Activated T-cell treated with anti-CD3 and anti-CD28 coated beads, Interleukin-2, amount 50 U/mL, for 72 hours (primary cell): ENCODE data around the gene KPNA4. TPM values are rescaled to one million over a fixed set of nuclear protein-coding genes. Genes with fewer than 3 reads are reported as not detected.
A peak's percentile ranks its signal among the peaks of the same experiment; 100 is the strongest.
"Not testable (repeated sequence)": the region's sequence is repeated elsewhere in the genome, so short reads cannot be mapped to it uniquely, and the experiment has no call there.

ENCODE experiments used
- ATAC-seq, 2 donors: fragments of 150-1000 bp; cut with Tn5 transposase; replicated peaks in 1 of 2; 2 replicates each; pipeline ENCODE4 v1.10.0; 2021; ENCODE audit warnings: moderate library complexity in 2 of 2, mild to moderate bottlenecking in 1 of 2
- DNase-seq, 2 donors: peaks; one replicate each; pipeline ENCODE4 v3.0.0; 2021 to 2022; ENCODE audit warnings: mixed read lengths in 1 of 2
- H3K27ac Mint-ChIP-seq: one replicate; pipeline ENCODE4 v1.8.0; 2022; ENCODE audit warnings: mild to moderate bottlenecking, moderate library complexity, mixed read lengths
- H3K27me3 Mint-ChIP-seq: one replicate; pipeline ENCODE4 v1.8.0; 2022; ENCODE audit warnings: low read depth, mixed read lengths
- H3K36me3 Mint-ChIP-seq, 2 donors: one replicate each; pipeline ENCODE4 v1.8.0; 2022; ENCODE audit warnings: mixed read lengths in 2 of 2, mild to moderate bottlenecking in 1 of 2; ENCODE audit not compliant: insufficient read depth in 2 of 2
- H3K4me1 Mint-ChIP-seq: one replicate; pipeline ENCODE4 v1.8.0; 2022; ENCODE audit warnings: low read depth, mixed read lengths
- H3K4me3 Mint-ChIP-seq, 2 donors: one replicate each; pipeline ENCODE4 v1.8.0; 2022; ENCODE audit warnings: mild to moderate bottlenecking in 2 of 2, mixed read lengths in 2 of 2, moderate library complexity in 2 of 2
- H3K9me3 Mint-ChIP-seq, 2 donors: one replicate each; pipeline ENCODE4 v1.8.0; 2022; ENCODE audit warnings: mixed read lengths in 2 of 2
- total RNA-seq, 2 donors: library from RNA; stranded (reverse); gene quantifications; one replicate each; pipeline ENCODE4 v1.2.3, GENCODE V29; 2022

The KPNA4 gene
- total RNA-seq, 2 donors from 2014 or later: 64.8 to 78.0 TPM

- no peak overlapping the region for H3K27ac Mint-ChIP-seq
- DNase-seq (no peak), ATAC-seq (no peak)
- peaks cover 2 to 9% of the 10 kb centered on the region in 2 donors for H3K9me3 Mint-ChIP-seq
- H3K4me3 Mint-ChIP-seq: no peak overlapping the region
- H3K36me3 Mint-ChIP-seq: peaks cover 3 to 4% of the 10 kb centered on the region in 2 donors
- peaks cover 44% of the 10 kb centered on the region for H3K27me3 Mint-ChIP-seq
- H3K4me1 Mint-ChIP-seq: no peaks in the 10 kb centered on the region
These were observed 21.3 kb upstream of the KPNA4 start for GRCh38 chr3:160586679-160587078.

- no peaks in the 10 kb centered on the region for H3K4me1 Mint-ChIP-seq
- ATAC-seq (no peak), DNase-seq (no peak)
- H3K9me3 Mint-ChIP-seq: peaks cover 7 to 10% of the 10 kb centered on the region in 2 donors
- no peak overlapping the region for H3K27ac Mint-ChIP-seq
- H3K36me3 Mint-ChIP-seq: peaks cover 5 to 11% of the 10 kb centered on the region in 2 donors
- H3K4me3 Mint-ChIP-seq: no peak overlapping the region
- H3K27me3 Mint-ChIP-seq: peaks cover 46% of the 10 kb centered on the region
These were observed 18.1 kb upstream of the KPNA4 start for GRCh38 chr3:160583451-160583850.

DNA sequence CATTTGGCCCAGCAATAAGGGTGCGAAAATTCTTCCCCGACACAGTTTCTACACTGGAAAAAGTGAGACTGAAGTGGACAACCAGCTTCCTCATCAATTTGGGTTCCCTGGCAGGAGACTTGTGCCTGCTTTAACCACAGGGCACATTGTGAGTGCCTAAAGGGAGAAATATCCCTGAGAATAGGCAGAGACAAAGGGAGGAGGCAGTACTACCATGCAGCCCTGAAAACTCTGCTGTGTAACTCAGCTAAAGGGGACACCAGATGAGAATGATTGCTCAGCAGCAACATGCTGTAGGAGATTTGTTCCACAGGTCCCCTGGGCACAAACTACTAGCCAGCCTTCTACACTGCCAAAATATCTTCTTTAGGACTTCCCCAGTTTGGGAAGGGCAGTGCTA lies 15.6 kb upstream of the KPNA4 start:
- Mint-ChIP-seq H3K36me3 (peaks cover 5 to 11% of the 10 kb centered on the region in 2 donors), H3K4me1 (no peaks in the 10 kb centered on the region)
- ATAC-seq: no peak

DNA sequence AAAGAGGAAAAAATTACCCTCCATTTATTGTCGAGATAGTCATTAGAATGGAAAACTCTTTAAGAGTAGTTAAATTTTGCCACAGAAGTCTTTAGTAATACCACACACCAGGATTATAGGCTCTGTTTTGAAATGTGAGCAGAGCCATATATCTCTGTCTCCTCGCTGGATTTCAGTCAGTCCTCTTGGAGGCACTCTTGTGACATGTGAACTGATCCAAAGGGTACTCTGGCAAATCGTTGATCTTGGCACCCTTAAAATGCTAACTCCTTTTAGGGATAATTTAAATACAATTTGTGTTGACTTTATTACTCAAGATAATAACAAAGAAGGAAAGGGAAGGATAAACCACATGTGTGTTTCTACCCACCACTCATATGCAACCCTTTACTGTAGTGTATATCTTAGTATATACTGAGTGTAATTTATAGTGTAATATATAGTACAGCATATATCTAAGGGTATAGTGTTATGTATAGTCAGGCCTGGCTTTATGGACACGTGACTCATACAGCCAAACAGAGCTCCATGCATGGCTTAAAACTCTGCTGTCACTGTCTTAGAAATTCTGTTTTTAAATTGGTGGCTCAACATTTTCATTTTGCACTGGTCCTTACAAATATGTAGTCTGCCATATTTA lies 12.3 kb upstream of the KPNA4 start:
- H3K27ac Mint-ChIP-seq: no peak overlapping the region
- no peak overlapping the region for H3K4me3 Mint-ChIP-seq
- no peaks in the 10 kb centered on the region for H3K4me1 Mint-ChIP-seq
- peaks cover 3 to 10% of the 10 kb centered on the region in 2 donors for H3K9me3 Mint-ChIP-seq
- peaks cover 26% of the 10 kb centered on the region for H3K27me3 Mint-ChIP-seq
- DNase-seq (no peak), ATAC-seq (no peak)
- peaks cover 2 to 9% of the 10 kb centered on the region in 2 donors for H3K36me3 Mint-ChIP-seq

More for the DNA sequence above, 15.6 kb upstream of the KPNA4 start:
- Mint-ChIP-seq H3K27me3 (peaks cover 42% of the 10 kb centered on the region), H3K4me3 (no peak overlapping the region), H3K27ac (no peak overlapping the region), H3K9me3 (peaks cover 3 to 10% of the 10 kb centered on the region in 2 donors)
- DNase-seq: no peak

DNA sequence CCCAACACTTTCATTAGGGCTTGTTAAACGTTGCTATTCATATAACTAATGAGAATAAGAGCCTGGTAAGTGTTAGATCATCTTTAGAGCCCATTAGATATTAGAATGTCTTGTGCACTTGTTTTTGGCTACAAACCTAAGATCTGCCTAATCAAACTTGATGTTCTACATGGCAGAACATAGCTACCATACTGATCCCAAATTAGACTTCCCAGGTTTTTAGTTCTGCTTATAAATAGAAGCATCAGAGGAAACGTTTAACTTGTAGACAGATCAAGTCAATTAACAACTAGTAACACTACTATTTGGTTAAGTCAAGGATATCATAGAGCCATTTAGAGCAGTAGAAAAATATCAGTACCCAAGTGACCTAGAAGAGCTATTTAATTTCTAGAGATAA lies 11.7 kb upstream of the KPNA4 start:
- no peak overlapping the region for H3K4me3 Mint-ChIP-seq
- H3K27me3 Mint-ChIP-seq: peaks cover 20% of the 10 kb centered on the region
- no peaks in the 10 kb centered on the region for H3K4me1 Mint-ChIP-seq
- H3K9me3 Mint-ChIP-seq: peaks cover 3 to 10% of the 10 kb centered on the region in 2 donors
- H3K27ac Mint-ChIP-seq: no peak overlapping the region
- DNase-seq: no peak
- H3K36me3 Mint-ChIP-seq: peaks cover 2 to 7% of the 10 kb centered on the region in 2 donors
- no peak for ATAC-seq

DNA sequence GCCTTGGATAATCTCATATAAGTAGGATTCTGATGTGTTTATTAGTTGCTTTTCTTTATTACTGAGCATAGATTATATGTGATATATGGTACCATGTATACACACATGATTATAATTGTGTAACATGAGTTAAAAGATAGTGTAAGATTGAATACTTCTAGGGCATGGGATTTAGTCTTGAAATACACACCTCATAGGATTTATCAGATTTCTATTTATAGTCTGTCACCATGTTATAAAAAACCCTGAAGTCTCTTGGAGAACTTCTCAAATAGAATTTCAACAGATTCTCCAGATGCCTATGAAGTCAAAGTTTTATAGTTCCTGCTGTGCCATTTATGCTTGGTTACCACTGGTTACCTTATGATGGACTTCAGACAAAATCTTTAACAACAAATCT lies 11.2 kb upstream of the KPNA4 start:
- peaks cover 2 to 6% of the 10 kb centered on the region in 2 donors for H3K36me3 Mint-ChIP-seq
- H3K27me3 Mint-ChIP-seq: peaks cover 15% of the 10 kb centered on the region
- DNase-seq (no peak), ATAC-seq (no peak)
- no peaks in the 10 kb centered on the region for H3K4me1 Mint-ChIP-seq
- peaks cover under 1 to 7% of the 10 kb centered on the region in 2 donors for H3K9me3 Mint-ChIP-seq
- no peak overlapping the region for H3K4me3 Mint-ChIP-seq
- no peak overlapping the region for H3K27ac Mint-ChIP-seq

- peaks cover 0 to 2% of the 10 kb centered on the region in 2 donors for H3K9me3 Mint-ChIP-seq
These were observed 10.2 kb upstream of the KPNA4 start for GRCh38 chr3:160575589-160575988.

GRCh38 chr3:160574636-160575035 lies 9.3 kb upstream of the KPNA4 start:
- no peaks in the 10 kb centered on the region for H3K36me3 Mint-ChIP-seq
- H3K27me3 Mint-ChIP-seq: peaks cover 4% of the 10 kb centered on the region
- no peak overlapping the region for H3K4me3 Mint-ChIP-seq
- no peak for ATAC-seq
- no peak overlapping the region for H3K27ac Mint-ChIP-seq
- DNase-seq: no peak
- H3K4me1 Mint-ChIP-seq: no peaks in the 10 kb centered on the region
- H3K9me3 Mint-ChIP-seq: no peaks in the 10 kb centered on the region

More at GRCh38 chr3:160575589-160575988, 10.2 kb upstream of the KPNA4 start:
- peaks cover 1 to 2% of the 10 kb centered on the region in 2 donors for H3K36me3 Mint-ChIP-seq
- H3K4me3 Mint-ChIP-seq: no peak overlapping the region
- no peak for ATAC-seq
- H3K27me3 Mint-ChIP-seq: peaks cover 7% of the 10 kb centered on the region
- no peak for DNase-seq
- no peaks in the 10 kb centered on the region for H3K4me1 Mint-ChIP-seq
- no peak overlapping the region for H3K27ac Mint-ChIP-seq

DNA sequence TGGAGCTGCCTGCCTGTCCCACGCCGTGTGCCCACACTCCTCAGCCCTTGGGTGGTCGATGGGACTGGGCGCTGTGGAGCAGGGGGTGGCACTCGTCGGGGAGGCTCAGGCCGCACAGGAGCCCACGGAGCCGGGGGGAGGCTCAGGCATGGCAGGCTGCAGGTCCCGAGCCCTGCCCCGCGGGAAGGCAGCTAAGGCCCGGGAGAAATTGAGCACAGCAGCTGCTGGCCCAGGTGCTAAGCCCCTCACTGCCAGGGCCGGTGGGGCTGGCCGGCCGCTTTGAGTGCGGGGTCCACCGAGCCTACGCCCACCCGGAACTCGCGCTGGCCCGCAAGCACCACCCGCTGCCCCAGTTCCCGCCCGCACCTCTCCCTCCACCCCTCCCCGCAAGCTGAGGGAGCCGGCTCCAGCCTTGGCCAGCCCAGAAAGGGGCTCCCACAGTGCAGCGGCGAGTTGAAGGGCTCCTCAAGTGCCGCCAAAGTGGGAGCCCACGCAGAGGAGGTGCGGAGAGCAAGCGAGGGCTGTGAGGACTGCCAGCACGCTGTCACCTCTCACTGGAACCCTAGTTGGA lies 8.7 kb upstream of the KPNA4 start:
- H3K36me3 Mint-ChIP-seq, H3K4me1 Mint-ChIP-seq, H3K4me3 Mint-ChIP-seq, ATAC-seq, H3K9me3 Mint-ChIP-seq, DNase-seq, H3K27ac Mint-ChIP-seq, H3K27me3 Mint-ChIP-seq: not testable (repeated sequence)

DNA sequence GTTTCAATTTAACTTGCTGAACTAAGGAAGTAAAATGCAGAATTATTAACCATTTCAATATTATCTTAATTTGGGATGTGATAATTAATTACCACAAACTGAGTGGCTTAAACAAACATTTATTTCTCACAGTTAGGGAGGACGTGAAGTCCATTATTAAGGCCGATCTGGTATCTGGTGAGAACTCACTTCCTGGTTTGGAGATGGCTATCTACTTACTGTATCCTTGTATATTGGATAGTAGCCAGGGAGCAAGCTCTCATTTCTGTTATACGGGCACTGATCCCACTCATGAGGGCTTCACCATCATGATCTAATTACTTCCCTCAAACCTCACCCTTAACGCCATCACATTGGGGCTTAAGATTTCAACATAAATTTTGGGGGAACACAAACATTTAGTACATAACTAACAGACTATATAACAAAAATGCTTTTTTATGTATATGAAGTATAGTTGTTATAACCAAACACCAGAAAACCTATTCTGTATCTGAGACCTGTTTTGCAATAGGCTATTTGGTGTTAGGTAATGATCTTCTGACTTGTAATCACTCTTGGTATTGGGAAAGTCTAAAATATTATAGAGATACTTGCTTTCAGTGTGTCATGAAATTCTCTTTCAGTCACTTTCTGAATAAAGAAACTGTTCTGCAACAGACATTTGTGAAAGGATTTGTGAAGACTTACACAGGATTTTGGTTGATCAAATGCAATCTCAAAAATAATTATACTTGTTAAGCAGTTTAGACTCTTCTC lies 4.7 kb upstream of the KPNA4 start:
- no peak for DNase-seq
- H3K4me3 Mint-ChIP-seq: no peak overlapping the region
- ATAC-seq: no peak
- H3K27ac Mint-ChIP-seq: no peak overlapping the region
- no peaks in the 10 kb centered on the region for H3K27me3 Mint-ChIP-seq
- peaks cover 5% of the 10 kb centered on the region in 2 donors for H3K36me3 Mint-ChIP-seq
- no peaks in the 10 kb centered on the region for H3K9me3 Mint-ChIP-seq
- peaks cover 19% of the 10 kb centered on the region for H3K4me1 Mint-ChIP-seq

DNA sequence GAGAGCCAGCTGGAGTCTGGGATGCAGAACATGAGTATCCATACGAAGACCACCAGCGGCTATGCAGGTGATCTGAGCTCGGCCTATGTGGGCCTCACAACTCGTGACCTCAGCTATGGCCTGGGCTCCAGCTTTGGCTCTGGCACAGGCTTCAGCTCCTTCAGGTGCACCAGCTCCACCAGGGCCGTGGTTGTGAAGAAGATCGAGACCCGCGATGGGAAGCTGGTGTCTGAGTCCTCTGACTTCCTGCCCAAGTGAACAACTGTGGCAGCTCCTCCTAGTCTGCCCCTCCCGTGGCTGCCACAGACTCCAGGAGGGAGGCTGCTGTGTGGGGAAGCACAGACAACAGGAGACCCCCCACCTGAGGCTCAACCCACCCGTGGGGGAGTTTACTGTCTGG lies 3.6 kb upstream of the KPNA4 start:
- no peak for DNase-seq
- ATAC-seq: no peak
- H3K9me3 Mint-ChIP-seq: no peaks in the 10 kb centered on the region
- H3K27me3 Mint-ChIP-seq: no peaks in the 10 kb centered on the region
- peaks cover 22% of the 10 kb centered on the region for H3K4me1 Mint-ChIP-seq
- no peak overlapping the region for H3K4me3 Mint-ChIP-seq
- no peak overlapping the region for H3K27ac Mint-ChIP-seq
- peaks cover 5 to 8% of the 10 kb centered on the region in 2 donors for H3K36me3 Mint-ChIP-seq

- ATAC-seq: no peak
- Mint-ChIP-seq H3K27ac (no peak overlapping the region), H3K27me3 (no peaks in the 10 kb centered on the region), H3K9me3 (no peaks in the 10 kb centered on the region), H3K4me3 (no peak overlapping the region), H3K36me3 (peaks cover 5 to 8% of the 10 kb centered on the region in 2 donors), H3K4me1 (peaks cover 35% of the 10 kb centered on the region)
- DNase-seq: no peak
These were observed 2.4 kb upstream of the KPNA4 start for GRCh38 chr3:160567774-160568173.

DNA sequence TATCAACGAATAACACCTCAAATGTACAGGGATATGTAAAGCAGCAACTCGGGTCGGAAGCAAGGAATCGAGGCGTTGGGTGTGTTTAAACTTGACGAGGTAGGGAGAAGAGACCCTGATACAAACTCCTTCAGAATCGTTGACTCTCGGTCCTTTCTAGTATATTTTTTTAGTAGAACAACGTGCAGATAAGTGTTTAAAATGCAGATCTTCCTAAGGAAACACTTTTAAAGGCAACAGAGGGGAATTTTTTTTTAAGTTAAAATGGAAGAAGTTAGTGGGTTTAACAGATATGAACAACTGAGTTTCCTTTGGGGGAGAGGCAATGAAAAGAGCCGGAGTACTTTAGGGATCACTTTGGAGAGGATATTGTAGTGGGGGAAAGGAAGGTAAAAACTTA lies 1.1 kb upstream of the KPNA4 start:
- Mint-ChIP-seq H3K4me3 (peak overlapping the region; percentile 95 to 97), H3K4me1 (peaks cover 47% of the 10 kb centered on the region), H3K27me3 (no peaks in the 10 kb centered on the region), H3K36me3 (peaks cover 5 to 8% of the 10 kb centered on the region in 2 donors), H3K9me3 (no peaks in the 10 kb centered on the region), H3K27ac (peak overlapping the region; percentile 95)
- no peak for ATAC-seq
- no peak for DNase-seq
